Glomerular visceral epithelial cell (primary cell): ENCODE results near the gene ZNF217.
"Not testable (repeated sequence)": the region's sequence is repeated elsewhere in the genome, so short reads cannot be mapped to it uniquely, and the experiment has no call there.

Source experiments
- DNase-seq: peaks from one replicate; pipeline ENCODE4 v3.0.0-alpha.2; 2016; ENCODE audit errors: extremely low spot score

ZNF217 gene

DNA sequence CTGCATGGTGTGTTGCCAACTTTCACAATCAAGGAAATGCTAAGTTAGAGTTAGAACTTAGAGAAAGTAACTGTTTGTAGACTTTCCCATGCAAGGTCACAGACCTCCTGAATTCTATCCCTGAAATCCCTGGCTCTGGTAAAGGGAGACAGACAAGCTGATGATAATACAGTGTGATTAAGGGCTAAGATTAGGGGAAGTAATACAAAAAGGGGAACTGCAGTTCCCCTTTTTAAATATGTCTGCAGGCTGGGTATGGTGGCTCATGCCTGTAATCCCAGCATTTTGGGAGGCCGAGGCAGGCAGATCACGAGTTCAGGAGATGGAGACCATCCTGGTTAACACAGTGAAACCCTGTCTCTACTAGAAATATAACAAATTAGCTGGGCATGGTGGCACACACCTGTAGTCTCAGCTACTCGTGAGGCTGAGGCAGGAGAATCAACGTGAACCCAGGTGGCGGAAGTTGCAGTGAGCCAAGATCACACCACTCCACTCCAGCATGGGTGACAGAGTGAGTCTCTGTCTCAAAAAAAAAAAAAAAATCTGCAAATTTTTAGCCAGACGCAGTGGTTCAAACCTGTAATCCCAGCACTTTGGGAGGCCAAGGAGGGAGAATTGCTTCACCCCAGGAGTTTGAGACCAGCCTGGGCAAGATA, 60.9 kb downstream of the ZNF217 start:
- DNase-seq = not testable (repeated sequence)

DNA sequence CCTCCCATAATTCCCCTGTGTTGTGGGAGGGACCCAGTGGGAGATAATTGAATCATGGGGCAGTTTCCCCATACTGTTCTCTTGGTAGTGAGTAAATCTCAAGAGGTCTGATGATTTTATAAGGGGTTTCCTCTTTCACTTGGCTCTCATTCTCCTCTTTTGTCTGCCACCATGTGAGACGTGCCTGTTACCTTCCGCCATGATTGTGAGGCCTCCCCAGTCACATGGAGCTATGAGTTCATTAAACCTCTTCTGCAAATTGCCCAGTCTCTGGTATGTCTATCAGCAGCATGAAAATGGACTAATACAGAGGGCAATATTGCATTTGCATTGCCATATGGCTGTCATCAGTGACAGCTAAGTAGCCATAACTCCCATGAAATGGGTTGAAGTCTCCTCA, 63.2 kb downstream of the ZNF217 start:
- DNase-seq = no peak

DNA sequence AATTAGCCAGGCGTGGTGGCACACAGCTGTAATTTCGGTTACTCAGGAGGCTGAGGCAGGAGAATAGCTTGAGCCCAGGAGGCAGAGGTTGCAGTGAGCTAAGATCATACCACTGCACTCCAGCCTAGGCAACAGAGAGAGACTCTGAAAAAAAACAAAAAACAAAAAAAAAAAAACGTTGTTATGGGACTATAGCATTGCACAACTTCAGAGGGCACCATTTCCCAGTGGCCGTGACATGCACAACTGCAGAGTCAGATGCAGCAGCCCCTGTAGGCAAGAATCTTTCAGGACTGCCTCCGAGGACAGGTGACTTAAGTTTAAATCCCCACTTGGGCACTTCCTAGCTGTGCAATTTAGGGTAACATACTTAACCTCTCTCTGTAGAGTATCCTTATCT, 64.0 kb downstream of the ZNF217 start:
- no peak for DNase-seq

DNA sequence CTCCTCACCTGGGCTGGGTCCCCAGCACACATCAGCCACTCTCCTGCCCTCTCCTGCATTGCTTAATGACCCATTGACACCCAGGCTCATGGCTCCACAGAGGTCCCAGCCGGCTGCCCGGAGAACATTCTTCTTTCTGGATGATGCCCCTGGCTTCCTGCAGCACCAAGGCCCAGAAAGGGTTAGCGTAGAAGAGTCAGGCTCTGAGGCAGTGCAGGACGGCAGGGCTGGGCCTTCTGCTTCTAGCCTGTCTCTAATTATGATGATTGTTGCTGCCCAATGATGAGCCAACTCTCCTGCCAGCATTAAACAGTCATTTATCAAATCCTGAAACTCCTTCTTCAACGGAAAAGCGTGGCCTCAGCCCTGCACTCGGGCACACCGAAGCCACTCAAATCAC, 66.4 kb downstream of the ZNF217 start:
- DNase-seq = no peak

DNA sequence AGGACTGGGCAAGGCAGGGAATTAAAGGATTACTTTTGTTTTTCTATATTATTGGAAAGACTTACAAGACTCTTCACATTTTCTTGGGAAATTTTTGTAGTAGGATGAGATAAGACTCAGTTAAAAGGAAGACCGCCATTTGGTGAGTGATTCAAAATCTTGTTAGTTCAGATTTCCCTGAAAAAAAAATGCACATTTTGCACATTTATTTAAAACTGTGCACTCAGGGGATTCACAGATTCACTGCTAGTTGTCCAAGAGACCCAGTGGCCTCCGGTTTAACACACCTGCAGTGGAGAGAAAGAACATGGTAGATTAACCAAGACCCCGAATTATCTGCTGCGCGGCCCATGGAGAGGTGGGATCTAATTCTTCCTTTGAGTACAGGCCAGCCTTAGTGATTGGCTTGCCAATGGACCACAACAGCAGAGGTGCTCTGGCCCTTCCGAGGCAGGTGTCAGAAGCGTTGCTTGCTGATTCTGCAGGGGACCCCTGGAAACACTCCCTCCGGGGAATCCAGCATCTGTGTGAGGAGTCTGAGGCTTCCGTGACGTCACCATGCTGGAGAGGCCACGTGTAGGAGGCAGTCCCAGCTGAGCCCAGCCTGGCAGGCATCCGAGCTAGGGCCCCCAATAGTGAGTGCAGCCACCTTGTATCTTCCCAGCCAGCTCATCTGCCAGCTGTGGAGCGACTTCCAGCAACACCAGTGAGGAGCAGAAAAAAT, 68.9 kb downstream of the ZNF217 start:
- no peak for DNase-seq

DNA sequence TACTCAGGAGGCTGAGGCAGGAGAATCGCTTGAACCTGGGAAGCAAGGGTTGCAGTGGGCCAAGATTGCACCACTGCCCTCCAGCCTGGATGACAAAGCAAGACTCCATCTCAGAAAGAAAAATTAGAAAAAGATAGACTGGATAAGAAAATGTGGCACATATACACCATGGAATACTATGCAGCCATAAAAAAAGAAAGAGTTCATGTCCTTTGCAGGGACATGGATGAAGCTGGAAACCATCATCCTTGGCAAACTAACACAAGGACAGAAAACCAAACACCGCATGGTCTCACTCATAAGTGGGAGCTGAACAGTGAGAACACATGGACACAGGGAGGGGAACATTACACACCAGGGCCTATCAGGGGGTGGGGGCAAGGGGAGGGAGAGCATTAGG, 70.0 kb downstream of the ZNF217 start:
- DNase-seq = not testable (repeated sequence)

DNA sequence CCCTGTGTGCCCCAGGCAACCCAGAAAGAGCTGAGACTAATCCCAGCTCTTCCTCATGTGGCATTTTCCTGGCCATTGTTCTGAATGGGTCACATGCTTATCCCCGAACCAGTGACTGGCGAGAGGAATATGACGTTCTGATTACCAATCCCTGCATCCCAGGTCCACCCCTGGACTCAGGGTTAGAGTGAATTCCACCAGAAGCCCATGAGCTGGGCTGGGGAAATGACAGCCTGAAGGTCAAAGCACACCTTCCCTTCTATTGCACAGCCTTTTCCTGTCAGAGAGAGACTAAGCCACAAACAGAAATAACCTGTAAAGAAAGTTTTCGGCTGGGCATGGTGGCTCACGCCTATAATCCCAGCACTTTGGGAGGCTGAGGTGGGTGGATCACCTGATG, 70.9 kb downstream of the ZNF217 start:
- DNase-seq = no peak

DNA sequence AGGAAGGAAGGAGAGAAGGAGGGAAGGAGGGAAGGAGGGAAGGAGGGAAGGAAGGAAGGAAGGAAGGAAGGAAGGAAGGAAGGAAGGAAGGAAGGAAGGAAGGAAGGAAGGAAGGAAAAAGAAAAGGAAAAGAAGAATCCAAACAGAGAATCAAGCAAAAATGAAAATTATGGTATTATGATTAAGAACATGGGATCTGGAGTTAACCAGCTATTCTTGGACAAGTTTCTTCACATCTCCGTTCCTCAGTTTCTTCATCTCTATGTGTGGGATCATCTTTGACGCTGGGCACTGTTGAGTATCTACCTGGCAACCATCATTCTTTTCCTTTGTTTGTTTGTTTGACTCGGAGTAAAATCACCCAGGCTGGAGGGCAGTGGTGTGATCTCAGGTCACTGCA, 71.6 kb downstream of the ZNF217 start:
- DNase-seq = no peak

DNA sequence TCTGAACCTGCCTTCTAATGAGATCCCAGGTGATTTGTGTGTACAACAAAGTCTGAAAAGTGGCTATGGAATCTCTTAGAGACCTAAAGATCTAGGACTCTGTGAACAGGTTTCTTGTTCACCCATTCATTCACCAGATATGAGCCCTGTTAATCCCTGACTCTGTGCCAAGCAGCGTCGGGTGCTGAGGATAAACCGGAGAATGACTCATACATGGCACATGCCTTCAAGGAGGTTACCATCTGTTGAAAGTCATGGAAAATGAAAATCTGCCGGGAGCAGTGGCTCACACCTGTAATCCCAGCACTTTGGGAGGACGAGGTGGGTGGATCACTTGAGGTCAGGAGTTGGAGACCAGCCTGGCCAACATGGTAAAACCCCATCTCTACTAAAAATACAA, 72.2 kb downstream of the ZNF217 start:
- DNase-seq = not testable (repeated sequence)

DNA sequence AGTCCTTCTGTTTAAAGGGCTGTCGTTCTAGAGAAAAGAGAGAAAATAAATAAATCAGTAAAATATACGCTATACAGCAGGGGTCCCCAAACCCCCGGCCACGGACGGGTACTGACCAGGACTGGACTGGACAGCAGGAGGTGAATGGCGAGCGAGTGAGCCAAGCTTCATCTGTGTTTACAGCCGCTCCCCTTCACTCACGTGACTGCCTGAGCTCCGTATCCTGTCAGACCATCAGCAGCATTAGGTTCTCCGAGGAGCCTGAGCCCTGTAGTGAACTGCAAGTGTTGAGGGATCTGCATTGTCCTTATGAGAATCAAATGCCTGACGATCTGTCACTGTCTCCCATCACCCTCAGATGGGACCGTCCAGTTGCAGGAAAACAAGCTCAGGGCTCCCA, 76.5 kb downstream of the ZNF217 start:
- no peak for DNase-seq
